ENCODE results near the gene MB21D2. TPM values are rescaled to one million over a fixed set of nuclear protein-coding genes. Genes with fewer than 3 reads are reported as not detected.

MB21D2 gene
- total and polyA plus RNA-seq, 2 of the 8 experiments (the other 6 are each of a cell fraction or from before 2014, with no cell fraction given) = 10.0 to 21.0 TPM

GRCh38 chr3:192826214-192827006, 91.2 kb downstream of the MB21D2 start:
- no peak overlapping the region for H2BK20ac ChIP-seq (ENCODE audit: low read length)
- 88% methylated on average over 3 of the region's 4 CpGs; no CpG with 5 or more reads in 1 of the 2 experiments for WGBS, 2 experiments (ENCODE audit: extremely low coverage in 1 of 2, insufficient coverage in 1 of 2, insufficient read length in 1 of 2, insufficient replicate concordance in 2 of 2, low coverage in 1 of 2, low lambda C conversion rate in 2 of 2, missing lambda C conversion rate in 1 of 2)
- no peaks in the 10 kb centered on the region; a peak in 1 of 7 replicates for H3K4me1 ChIP-seq (replicated peaks in 1 of 4; ENCODE audit: control insufficient read depth in 3 of 4, insufficient read depth in 4 of 4, low read length in 3 of 4)
- ChIA-PET CTCF (ENCODE audit: partially characterized antibody) (interaction anchor here (0.7 to 4.5 kb wide), 12 partner anchors 9 to 216 kb away, joined by 3 to 21 read pairs (median 4); no protein-coding TSS in a partner anchor), POLR2A (ENCODE audit: partially characterized antibody) (interaction anchor here (0.6 to 1.6 kb wide), 2 partner anchors 8 to 55 kb away, joined by 3 to 4 read pairs; no protein-coding TSS in a partner anchor)
- no peak overlapping the region for H4K5ac ChIP-seq (ENCODE audit: insufficient read length, low read depth, low read length)
- H2BK5ac ChIP-seq (ENCODE audit: low read depth, low read length) = no peak overlapping the region
- H2BK120ac ChIP-seq (replicated peaks; ENCODE audit: low read depth, low read length) = no peak overlapping the region
- no peak for DNase-seq (ENCODE audit: low read depth in 1 of 2, low spot score in 2 of 2)
- H3K14ac ChIP-seq (ENCODE audit: insufficient read length) = no peak overlapping the region
- no peak overlapping the region for H3K4me3 ChIP-seq (ENCODE audit: extremely low read depth in 1 of 4, insufficient read depth in 2 of 4, low read depth in 3 of 4, low read length in 4 of 4)
- no peak overlapping the region for H4K8ac ChIP-seq (ENCODE audit: extremely low read depth, insufficient read depth, low read length)
- H3K79me2 ChIP-seq (ENCODE audit: control insufficient read depth in 1 of 2, insufficient read depth in 2 of 2, low read length in 2 of 2) = peaks cover 3 to 47% of the 10 kb centered on the region in 2 experiments; a peak in 3 of 4 replicates
- H3K27ac ChIP-seq (ENCODE audit: low read depth, low read length) = no peak overlapping the region
- no peak overlapping the region for H3K23ac ChIP-seq (ENCODE audit: insufficient read length)
- H3K27me3 ChIP-seq (replicated peaks in 1 of 4; ENCODE audit: control insufficient read depth in 3 of 4, extremely low read depth in 1 of 4, insufficient read depth in 3 of 4, low read length in 3 of 4) = no peaks in the 10 kb centered on the region
- no peak overlapping the region for H2BK12ac ChIP-seq (ENCODE audit: low read depth, low read length)
- H3K4me2 ChIP-seq (ENCODE audit: insufficient read depth in 1 of 2, low read depth in 2 of 2, low read length in 2 of 2) = no peak overlapping the region
- H3K9me3 ChIP-seq (ENCODE audit: insufficient read depth in 2 of 2, low read depth in 1 of 2, low read length in 1 of 2) = no peaks in the 10 kb centered on the region
- no peak overlapping the region for H3K18ac ChIP-seq (ENCODE audit: extremely low read depth, low read length)
- H3K23me2 ChIP-seq (ENCODE audit: low read depth, low read length) = no peaks in the 10 kb centered on the region; the same call in 1 of the 2 replicates
- no peaks in the 10 kb centered on the region for H3K36me3 ChIP-seq (ENCODE audit: control insufficient read depth in 2 of 4, insufficient read depth in 4 of 4, low read length in 3 of 4)
- H3K79me1 ChIP-seq (ENCODE audit: low read depth, low read length) = peaks cover 12% of the 10 kb centered on the region
- no peak overlapping the region for H2BK15ac ChIP-seq (ENCODE audit: low read length)
- no peak overlapping the region for H2AFZ ChIP-seq (ENCODE audit: low read length)
- no peak overlapping the region for H3K9ac ChIP-seq (replicated peaks in 1 of 4; ENCODE audit: extremely low read depth in 1 of 4, low read depth in 3 of 4, low read length in 3 of 4)
- no peak overlapping the region for H2AK5ac ChIP-seq (ENCODE audit: low read depth, low read length)
- no peak overlapping the region for H3K4ac ChIP-seq (replicated peaks; ENCODE audit: insufficient read length, low read depth, low read length)
- no peak for FAIRE-seq
- H4K20me1 ChIP-seq (replicated peaks in 1 of 2; ENCODE audit: control insufficient read depth in 1 of 2, insufficient read depth in 2 of 2, low read length in 2 of 2) = no peaks in the 10 kb centered on the region
- H4K91ac ChIP-seq (replicated peaks; ENCODE audit: insufficient read length, low read length) = no peak overlapping the region
- H3K56ac ChIP-seq (replicated peaks; ENCODE audit: insufficient read length, low read depth, low read length) = no peak overlapping the region
- TF ChIP-seq CTCF (IDR thresholded peaks at IDR 0.05; ENCODE audit: control extremely low read depth in 1 of 3, insufficient read depth in 1 of 3, low read depth in 1 of 3, low read length in 3 of 3) (no peak), SP4 (IDR thresholded peaks at IDR 0.05; ENCODE audit: low read length) (no peak), TEAD4 (IDR thresholded peaks at IDR 0.05; ENCODE audit: low read depth, low read length) (no peak), SP2 (IDR thresholded peaks at IDR 0.05; ENCODE audit: low read length) (no peak), YY1 (IDR thresholded peaks at IDR 0.05; ENCODE audit: low read depth, low read length) (no peak), CBX8 (IDR thresholded peaks at IDR 0.05; ENCODE audit: borderline replicate concordance, low read depth, low read length) (no peak), POLR2A (IDR thresholded peaks at IDR 0.05; ENCODE audit: control extremely low read depth in 1 of 2, low read depth in 2 of 2, low read length in 2 of 2) (no peak)

Measured in H1 (cell line).